HG03378 (cell line): Measurements from ENCODE around the gene ALDH18A1.

Source experiments
- ATAC-seq: cut with Tn5 transposase; IDR thresholded peaks from one replicate; pipeline ENCODE4 v1.9.1; 2021; ENCODE audit warnings: mild to moderate bottlenecking, moderate library complexity; ENCODE audit not compliant: unreplicated experiment

The ALDH18A1 gene

GRCh38 chr10:95588025-95588424 lies 68.5 kb downstream of the ALDH18A1 start:
- ATAC-seq = no peak

- no peak for ATAC-seq
Measured at GRCh38 chr10:95579835-95580535, 76.5 kb downstream of the ALDH18A1 start.

- ATAC-seq = no peak
Measured at GRCh38 chr10:95579292-95579691, 77.2 kb downstream of the ALDH18A1 start.

- no peak for ATAC-seq
Measured at GRCh38 chr10:95578619-95579018, 77.9 kb downstream of the ALDH18A1 start.

GRCh38 chr10:95574649-95575365 lies 81.7 kb downstream of the ALDH18A1 start:
- ATAC-seq = no peak

GRCh38 chr10:95573964-95574604 lies 82.4 kb downstream of the ALDH18A1 start:
- no peak for ATAC-seq

GRCh38 chr10:95573527-95573926 lies 83.0 kb downstream of the ALDH18A1 start:
- no peak for ATAC-seq

- ATAC-seq = no peak
Measured at GRCh38 chr10:95572131-95572820, 84.2 kb downstream of the ALDH18A1 start.

GRCh38 chr10:95571390-95571789 lies 85.1 kb downstream of the ALDH18A1 start:
- ATAC-seq = no peak

GRCh38 chr10:95569368-95569767 lies 87.1 kb downstream of the ALDH18A1 start:
- ATAC-seq = no peak

GRCh38 chr10:95567903-95568630 lies 88.4 kb downstream of the ALDH18A1 start:
- no peak for ATAC-seq

GRCh38 chr10:95566136-95566535 lies 90.4 kb downstream of the ALDH18A1 start:
- no peak for ATAC-seq

GRCh38 chr10:95565336-95565735 lies 91.2 kb downstream of the ALDH18A1 start:
- no peak for ATAC-seq

- no peak for ATAC-seq
Measured at GRCh38 chr10:95564291-95564690, 92.2 kb downstream of the ALDH18A1 start.

GRCh38 chr10:95562341-95562965 lies 94.1 kb downstream of the ALDH18A1 start:
- no peak for ATAC-seq

- no peak for ATAC-seq
Measured at GRCh38 chr10:95561864-95562177, 94.7 kb downstream of the ALDH18A1 start.

- peak; percentile 98 for ATAC-seq
Measured at GRCh38 chr10:95561177-95561863, 95.2 kb downstream of the ALDH18A1 start, which contains the start of gene SORBS1. TSS of gene SORBS1 (minus strand) at chr10:95561371. CDS start at chr10:95441135, 120,236 bp downstream.

- no peak for ATAC-seq
Measured at GRCh38 chr10:95560278-95561176, 96.0 kb downstream of the ALDH18A1 start.

- no peak for ATAC-seq
Measured at GRCh38 chr10:95559896-95560277, 96.6 kb downstream of the ALDH18A1 start.
